Left ventricle myocardium inferior (tissue), 1 donor: ENCODE results near the gene DGCR8. TPM values are rescaled to one million over a fixed set of nuclear protein-coding genes. Genes with fewer than 3 reads are reported as not detected.
"Not testable (repeated sequence)": the region's sequence is repeated elsewhere in the genome, so short reads cannot be mapped to it uniquely, and the experiment has no call there.

Source experiments
- DNase-seq: peaks from one replicate; pipeline ENCODE4 v3.0.0-alpha.2; 2020
- H3K27ac ChIP-seq: fragments of 200-600 bp; replicated peaks from 2 replicates; pipeline ENCODE4 v1.8.0; 2021
- H3K27me3 ChIP-seq: fragments of 200-600 bp; 2 replicates; pipeline ENCODE4 v1.8.0; 2021; ENCODE audit warnings: low read depth
- H3K36me3 ChIP-seq: fragments of 200-600 bp; 2 replicates; pipeline ENCODE4 v1.8.0; 2021
- H3K4me1 ChIP-seq: fragments of 200-600 bp; 2 replicates; pipeline ENCODE4 v1.8.0; 2021
- H3K4me3 ChIP-seq: fragments of 200-600 bp; 2 replicates; pipeline ENCODE4 v1.8.0; 2021; ENCODE audit warnings: mild to moderate bottlenecking, moderate library complexity
- H3K9me3 ChIP-seq: fragments of 200-600 bp; replicated peaks from 2 replicates; pipeline ENCODE4 v1.8.0; 2021
- CTCF ChIP-seq: fragments of 200-600 bp; IDR thresholded peaks from 2 replicates; pipeline ENCODE4 v1.8.0; 2021; ENCODE audit warnings: antibody characterized with exemption, mild to moderate bottlenecking, borderline replicate concordance
- intact Hi-C: fragments of 100-400 bp; cut with micrococcal nuclease; formaldehyde crosslinking; loops from one replicate; pipeline ENCODE4 v1.11.0; 2022
- total RNA-seq: library from RNA; stranded (reverse); fragmentation: NEBNext Ultra II Directional; extraction: Animal tissue kit (Norgen Biotek cat#: 25700); gene quantifications from one replicate; pipeline ENCODE4 v1.2.1, GENCODE V29; 2021
- donor health status: DM: no; HTN: yes; CAD: no; lungs with severe emphysema.

Gene DGCR8
- total RNA-seq, 1 donor from 2014 or later: 16.8 TPM

DNA sequence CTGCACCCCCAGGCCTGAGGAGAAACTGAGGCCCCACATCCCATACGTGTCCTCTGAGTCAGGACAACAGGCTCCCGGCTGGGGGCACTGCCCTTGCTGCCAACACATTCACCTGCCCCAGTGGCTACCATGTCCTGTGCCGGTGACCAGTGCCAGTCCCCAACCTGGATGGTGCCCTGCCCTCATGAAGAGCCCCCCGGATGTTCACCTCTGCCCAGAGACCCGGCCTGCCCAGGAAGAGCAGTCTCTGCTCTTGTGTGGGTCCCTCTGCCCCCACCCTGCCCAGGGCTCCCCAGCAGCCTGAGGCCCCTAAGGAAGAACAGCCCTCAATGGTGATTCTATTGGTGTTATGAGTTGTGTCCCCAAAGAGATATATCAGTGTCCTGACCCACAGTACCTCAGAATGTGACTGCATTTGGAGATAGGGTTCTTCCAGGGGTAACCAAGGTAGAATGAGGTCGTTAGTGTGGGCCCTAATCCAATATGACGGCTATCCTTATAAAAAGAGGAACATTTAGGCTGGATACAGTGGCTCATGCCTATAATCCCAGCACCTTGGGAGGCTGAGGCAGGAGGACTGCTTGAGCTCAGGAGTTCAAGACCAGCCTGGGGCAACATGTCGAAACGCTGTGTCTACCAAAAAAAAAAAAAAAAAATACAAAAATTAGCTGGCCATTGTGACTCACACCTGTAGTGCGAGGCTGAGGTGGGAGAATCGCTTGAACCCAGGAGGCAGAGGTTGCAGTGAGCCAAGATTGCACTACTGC, 13.2 kb upstream of the DGCR8 start:
- H3K4me3 ChIP-seq: no peak overlapping the region
- H3K36me3 ChIP-seq: peaks cover 40% of the 10 kb centered on the region
- H3K27me3 ChIP-seq: no peaks in the 10 kb centered on the region
- no peaks in the 10 kb centered on the region for H3K9me3 ChIP-seq
- H3K27ac ChIP-seq: no peak overlapping the region
- H3K4me1 ChIP-seq: peaks cover 3% of the 10 kb centered on the region
- no peak for TF ChIP-seq CTCF
- DNase-seq: no peak
- intact Hi-C loops: no loop called here

- intact Hi-C loops, H3K4me1 ChIP-seq: not testable (repeated sequence)
Measured at GRCh38 chr22:20067384-20067682, 12.7 kb upstream of the DGCR8 start.

DNA sequence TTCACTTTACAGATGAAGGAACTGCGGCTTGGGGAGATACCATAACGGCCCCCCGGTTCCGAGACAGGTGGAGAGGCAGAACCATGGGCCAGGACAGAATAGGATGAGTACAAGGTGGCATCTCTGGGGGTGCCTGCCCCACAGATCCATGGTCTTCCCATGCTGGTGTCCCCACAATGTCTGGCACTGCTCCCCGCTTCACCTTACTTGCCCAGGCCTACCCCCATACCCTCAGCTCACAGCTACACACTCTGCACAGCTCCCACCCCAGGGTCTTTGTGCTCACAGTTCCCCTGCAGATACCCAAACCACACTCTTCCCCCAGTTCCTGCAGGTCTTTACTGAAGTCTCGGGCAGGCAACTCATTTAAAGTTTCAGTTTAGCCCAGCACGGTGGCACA, 11.4 kb upstream of the DGCR8 start:
- H3K4me3 ChIP-seq: no peak overlapping the region
- no peaks in the 10 kb centered on the region for H3K9me3 ChIP-seq
- peaks cover 22% of the 10 kb centered on the region for H3K36me3 ChIP-seq
- H3K4me1 ChIP-seq: no peaks in the 10 kb centered on the region
- no peak for DNase-seq
- TF ChIP-seq CTCF: no peak
- no peak overlapping the region for H3K27ac ChIP-seq
- no peaks in the 10 kb centered on the region for H3K27me3 ChIP-seq
- intact Hi-C loops: no loop called here

More at GRCh38 chr22:20067384-20067682, 12.7 kb upstream of the DGCR8 start:
- DNase-seq, H3K27ac ChIP-seq, H3K27me3 ChIP-seq, H3K4me3 ChIP-seq, H3K9me3 ChIP-seq: not testable (repeated sequence)
- H3K36me3 ChIP-seq: peaks cover 35% of the 10 kb centered on the region

GRCh38 chr22:20069331-20070042, 10.6 kb upstream of the DGCR8 start:
- Histone ChIP-seq H3K36me3 (peaks cover 13% of the 10 kb centered on the region), H3K9me3 (no peaks in the 10 kb centered on the region), H3K4me1 (no peaks in the 10 kb centered on the region), H3K4me3 (no peak overlapping the region), H3K27ac (no peak overlapping the region), H3K27me3 (no peaks in the 10 kb centered on the region)
- intact Hi-C loops: no loop called here
- DNase-seq: no peak
- TF ChIP-seq CTCF: no peak

- Histone ChIP-seq H3K4me1 (no peaks in the 10 kb centered on the region), H3K4me3 (no peak overlapping the region), H3K9me3 (no peaks in the 10 kb centered on the region), H3K36me3 (no peaks in the 10 kb centered on the region), H3K27me3 (no peaks in the 10 kb centered on the region), H3K27ac (no peak overlapping the region)
- TF ChIP-seq CTCF: no peak
- DNase-seq: no peak
- intact Hi-C loops: no loop called here
Measured at GRCh38 chr22:20071524-20071972, 8.5 kb upstream of the DGCR8 start.

DNA sequence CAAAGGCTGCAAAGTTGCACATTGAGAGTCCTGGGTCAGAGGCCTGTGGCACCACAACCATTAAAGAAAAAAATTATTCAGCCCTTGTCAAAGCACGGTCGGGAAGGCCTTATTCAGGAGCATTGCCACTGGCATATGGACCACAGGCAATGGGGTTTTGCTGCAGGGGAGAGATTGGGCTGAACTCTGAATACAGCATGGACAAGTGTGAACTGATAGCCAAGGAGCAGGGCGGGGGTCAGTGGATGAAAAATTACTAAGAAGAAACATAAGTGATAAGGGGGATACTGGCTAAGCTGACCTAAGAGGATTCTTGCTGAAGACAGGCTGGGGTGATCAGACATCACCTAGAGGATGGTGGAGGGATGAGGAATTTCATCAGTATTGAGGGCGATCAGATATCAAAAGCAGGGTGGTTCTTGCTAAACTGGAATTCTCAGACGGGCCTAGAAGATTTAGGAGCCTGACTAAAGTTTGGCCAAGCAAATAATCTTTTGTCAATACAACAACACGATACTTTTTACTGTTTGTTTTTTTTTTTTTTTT, 3.3 kb upstream of the DGCR8 start:
- no peak for TF ChIP-seq CTCF
- no peaks in the 10 kb centered on the region for H3K9me3 ChIP-seq
- H3K36me3 ChIP-seq: no peaks in the 10 kb centered on the region
- H3K27me3 ChIP-seq: no peaks in the 10 kb centered on the region
- no peak for DNase-seq
- no peak overlapping the region for H3K27ac ChIP-seq
- peaks cover 21% of the 10 kb centered on the region for H3K4me1 ChIP-seq
- intact Hi-C loops: no loop called here
- no peak overlapping the region for H3K4me3 ChIP-seq
